HL-60 (cell line): ENCODE measurements around the gene TTN.

Source experiments
- DNase-seq, 2 experiments: peaks; one replicate each; pipeline ENCODE4 v3.0.0-alpha.2; 2010 to 2020; ENCODE audit warnings: low read depth in 1 of 2, low spot score in 1 of 2
- H3K27ac ChIP-seq: fragments of 250-450 bp; sonication (Bioruptor Pico); replicated peaks from 2 replicates; pipeline ENCODE4 v1.5.1; 2020; ENCODE audit warnings: mild to moderate bottlenecking, moderate library complexity
- H3K27me3 ChIP-seq: fragments of 250-450 bp; sonication (Bioruptor Pico); 2 replicates; pipeline ENCODE4 v1.5.1; 2021; ENCODE audit warnings: mild to moderate bottlenecking, moderate library complexity; ENCODE audit not compliant: insufficient read depth, poor library complexity, severe bottlenecking
- H3K4me3 ChIP-seq: replicated peaks from 2 replicates; pipeline ENCODE4 v1.5.1; 2011; ENCODE audit warnings: mild to moderate bottlenecking, control low read depth, low read length; ENCODE audit not compliant: insufficient read depth
- CTCF ChIP-seq: IDR thresholded peaks from one replicate; pipeline ENCODE4 v1.5.1; 2011; ENCODE audit warnings: low read length, control low read depth, inconsistent platforms; ENCODE audit not compliant: insufficient read depth
- GABPA ChIP-seq: IDR thresholded peaks from 2 replicates; pipeline ENCODE4 v1.6.1; 2012; ENCODE audit warnings: low read depth
- POLR2AphosphoS5 ChIP-seq: IDR thresholded peaks from 2 replicates; pipeline ENCODE4 v1.6.1; 2012; ENCODE audit warnings: low read depth
- SPI1 ChIP-seq: IDR thresholded peaks from 2 replicates; pipeline ENCODE4 v1.6.1; 2012; ENCODE audit warnings: low read depth, mild to moderate bottlenecking, borderline replicate concordance
- TF ChIP-seq, protein P1 (sequence below): IDR thresholded peaks from 2 replicates; pipeline ENCODE4 v1.6.1; 2012; ENCODE audit warnings: low read depth; ENCODE audit not compliant: insufficient replicate concordance

The TTN gene

DNA sequence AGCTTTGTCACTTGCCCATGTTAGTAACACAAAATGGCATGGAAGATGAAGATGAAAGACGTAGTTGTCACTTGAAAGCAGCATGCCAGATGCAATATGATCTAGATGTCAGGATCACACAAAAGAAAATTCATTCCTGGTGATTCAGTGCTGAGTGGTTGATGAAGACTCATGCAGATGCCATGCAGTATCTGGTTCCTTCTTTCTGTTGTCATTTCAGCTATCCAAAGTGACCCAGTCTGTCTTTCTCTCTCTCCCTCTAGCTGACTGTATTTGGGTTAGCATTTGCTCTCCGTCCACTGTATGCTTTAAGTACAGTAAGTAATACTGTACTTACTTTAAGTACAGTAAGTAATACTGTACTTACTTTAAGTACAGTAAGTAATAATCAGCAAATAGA lies 50.4 kb downstream of the TTN start:
- Histone ChIP-seq H3K27ac (no peak overlapping the region), H3K27me3 (no peaks in the 10 kb centered on the region), H3K4me3 (no peak overlapping the region)
- DNase-seq, result no peak
- TF ChIP-seq POLR2AphosphoS5, result no peak
- TF ChIP-seq SPI1, result no peak
- TF ChIP-seq, protein P1, sequence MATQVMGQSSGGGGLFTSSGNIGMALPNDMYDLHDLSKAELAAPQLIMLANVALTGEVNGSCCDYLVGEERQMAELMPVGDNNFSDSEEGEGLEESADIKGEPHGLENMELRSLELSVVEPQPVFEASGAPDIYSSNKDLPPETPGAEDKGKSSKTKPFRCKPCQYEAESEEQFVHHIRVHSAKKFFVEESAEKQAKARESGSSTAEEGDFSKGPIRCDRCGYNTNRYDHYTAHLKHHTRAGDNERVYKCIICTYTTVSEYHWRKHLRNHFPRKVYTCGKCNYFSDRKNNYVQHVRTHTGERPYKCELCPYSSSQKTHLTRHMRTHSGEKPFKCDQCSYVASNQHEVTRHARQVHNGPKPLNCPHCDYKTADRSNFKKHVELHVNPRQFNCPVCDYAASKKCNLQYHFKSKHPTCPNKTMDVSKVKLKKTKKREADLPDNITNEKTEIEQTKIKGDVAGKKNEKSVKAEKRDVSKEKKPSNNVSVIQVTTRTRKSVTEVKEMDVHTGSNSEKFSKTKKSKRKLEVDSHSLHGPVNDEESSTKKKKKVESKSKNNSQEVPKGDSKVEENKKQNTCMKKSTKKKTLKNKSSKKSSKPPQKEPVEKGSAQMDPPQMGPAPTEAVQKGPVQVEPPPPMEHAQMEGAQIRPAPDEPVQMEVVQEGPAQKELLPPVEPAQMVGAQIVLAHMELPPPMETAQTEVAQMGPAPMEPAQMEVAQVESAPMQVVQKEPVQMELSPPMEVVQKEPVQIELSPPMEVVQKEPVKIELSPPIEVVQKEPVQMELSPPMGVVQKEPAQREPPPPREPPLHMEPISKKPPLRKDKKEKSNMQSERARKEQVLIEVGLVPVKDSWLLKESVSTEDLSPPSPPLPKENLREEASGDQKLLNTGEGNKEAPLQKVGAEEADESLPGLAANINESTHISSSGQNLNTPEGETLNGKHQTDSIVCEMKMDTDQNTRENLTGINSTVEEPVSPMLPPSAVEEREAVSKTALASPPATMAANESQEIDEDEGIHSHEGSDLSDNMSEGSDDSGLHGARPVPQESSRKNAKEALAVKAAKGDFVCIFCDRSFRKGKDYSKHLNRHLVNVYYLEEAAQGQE, result no peak
- TF ChIP-seq CTCF, result no peak
- no peak for TF ChIP-seq GABPA

GRCh38 chr2:178756343-178756742 lies 50.9 kb downstream of the TTN start:
- Histone ChIP-seq H3K27me3 (no peaks in the 10 kb centered on the region), H3K27ac (no peak overlapping the region), H3K4me3 (no peak overlapping the region)
- TF ChIP-seq POLR2AphosphoS5, result no peak
- TF ChIP-seq, protein P1, result no peak
- no peak for TF ChIP-seq GABPA
- TF ChIP-seq SPI1, result no peak
- no peak for TF ChIP-seq CTCF
- DNase-seq, result no peak

- H3K27ac ChIP-seq, result no peak overlapping the region
- H3K27me3 ChIP-seq, result no peaks in the 10 kb centered on the region
- H3K4me3 ChIP-seq, result no peak overlapping the region
- TF ChIP-seq CTCF (no peak), SPI1 (no peak), GABPA (no peak), POLR2AphosphoS5 (no peak)
- TF ChIP-seq, protein P1, result no peak
- DNase-seq, result no peak
Measured at GRCh38 chr2:178747767-178748166, 59.5 kb downstream of the TTN start.
